GM21825 (cell line): ENCODE data around the gene TNC.

Experiments
- ATAC-seq: cut with Tn5 transposase; IDR thresholded peaks from one replicate; pipeline ENCODE4 v1.9.1; 2021; ENCODE audit warnings: mild to moderate bottlenecking, moderate library complexity; ENCODE audit not compliant: unreplicated experiment

Gene TNC

GRCh38 chr9:114981063-114981462, 136.9 kb downstream of the TNC start:
- no peak for ATAC-seq

- ATAC-seq: no peak
Observed at GRCh38 chr9:114973216-114973615, 144.7 kb downstream of the TNC start.

- no peak for ATAC-seq
Observed at GRCh38 chr9:114972510-114973136, 145.3 kb downstream of the TNC start.
